Astrocyte (in vitro differentiated cells and primary cell): ENCODE results near the gene NPW. TPM values are rescaled to one million over a fixed set of nuclear protein-coding genes. Genes with fewer than 3 reads are reported as not detected.

ENCODE experiments used
- DNase-seq: peaks from one replicate; pipeline ENCODE4 v3.0.0-alpha.2; 2010; ENCODE audit warnings: low read depth
- FAIRE-seq: peaks from 2 replicates; lab custom pipeline; 2011; peaks lifted over from hg19 to GRCh38; lab: Jason Lieb, UNC
- H2AFZ ChIP-seq: 2 replicates; pipeline ENCODE4 v1.6.0; 2012; ENCODE audit warnings: low read depth, low read length, inconsistent platforms
- H3K27ac ChIP-seq: 2 replicates; pipeline ENCODE4 v1.5.1; 2011; ENCODE audit warnings: low read depth, low read length, inconsistent platforms
- H3K27me3 ChIP-seq: 2 replicates; pipeline ENCODE4 v1.6.0; 2011; ENCODE audit warnings: low read length, inconsistent platforms; ENCODE audit not compliant: insufficient read depth
- H3K36me3 ChIP-seq: 2 replicates; pipeline ENCODE4 v1.5.1; 2011; ENCODE audit warnings: low read length, inconsistent platforms; ENCODE audit not compliant: insufficient read depth
- H3K4me1 ChIP-seq: 2 replicates; pipeline ENCODE4 v1.5.1; 2011; ENCODE audit warnings: low read length, inconsistent platforms; ENCODE audit not compliant: insufficient read depth
- H3K4me2 ChIP-seq: 2 replicates; pipeline ENCODE4 v1.6.0; 2012; ENCODE audit warnings: low read length, inconsistent platforms
- H3K4me3 ChIP-seq: 2 replicates; pipeline ENCODE4 v1.5.1; 2011; ENCODE audit warnings: low read depth, mild to moderate bottlenecking, low read length, inconsistent platforms; ENCODE audit not compliant: insufficient read depth
- H3K79me2 ChIP-seq: 2 replicates; pipeline ENCODE4 v1.6.0; 2012; ENCODE audit warnings: mild to moderate bottlenecking, low read length, inconsistent platforms; ENCODE audit not compliant: insufficient read depth
- H3K9ac ChIP-seq: 2 replicates; pipeline ENCODE4 v1.6.0; 2012; ENCODE audit warnings: mild to moderate bottlenecking, low read length, inconsistent platforms
- H3K9me3 ChIP-seq: 2 replicates; pipeline ENCODE4 v1.5.1; 2012; ENCODE audit warnings: low read depth, mild to moderate bottlenecking, low read length, inconsistent platforms; ENCODE audit not compliant: insufficient read depth
- H4K20me1 ChIP-seq: 2 replicates; pipeline ENCODE4 v1.6.0; 2012; ENCODE audit warnings: low read length, inconsistent platforms; ENCODE audit not compliant: insufficient read depth
- H3K27ac Mint-ChIP-seq: one replicate; pipeline ENCODE4 v1.8.0; 2021; ENCODE audit warnings: mild to moderate bottlenecking, mixed read lengths; ENCODE audit not compliant: unreplicated experiment
- H3K27me3 Mint-ChIP-seq: one replicate; pipeline ENCODE4 v1.8.0; 2021; ENCODE audit warnings: low read depth, mixed read lengths; ENCODE audit not compliant: unreplicated experiment
- H3K36me3 Mint-ChIP-seq: one replicate; pipeline ENCODE4 v1.8.0; 2021; ENCODE audit warnings: low read depth, mixed read lengths; ENCODE audit not compliant: unreplicated experiment
- H3K4me1 Mint-ChIP-seq: one replicate; pipeline ENCODE4 v1.8.0; 2021; ENCODE audit warnings: low read depth, mixed read lengths; ENCODE audit not compliant: unreplicated experiment
- H3K4me3 Mint-ChIP-seq: one replicate; pipeline ENCODE4 v1.8.0; 2021; ENCODE audit warnings: mild to moderate bottlenecking, moderate library complexity, mixed read lengths; ENCODE audit not compliant: unreplicated experiment
- H3K9me3 Mint-ChIP-seq: one replicate; pipeline ENCODE4 v1.8.0; 2021; ENCODE audit warnings: mild to moderate bottlenecking, mixed read lengths; ENCODE audit not compliant: unreplicated experiment
- EZH2 ChIP-seq: IDR thresholded peaks from 2 replicates; pipeline ENCODE4 v1.6.1; 2012; ENCODE audit warnings: mild to moderate bottlenecking, low read length, inconsistent platforms; ENCODE audit not compliant: insufficient read depth
- total RNA-seq: library from RNA; stranded (reverse); gene quantifications from 2 replicates; pipeline ENCODE4 v1.2.1, GENCODE V29; 2021
- TF ChIP-seq, protein P1 (sequence below): IDR thresholded peaks from 2 replicates; pipeline ENCODE4 v1.5.1; 2011; ENCODE audit warnings: low read depth, mild to moderate bottlenecking, inconsistent platforms, low read length, moderate library complexity; ENCODE audit not compliant: insufficient read depth

Gene NPW
- total RNA-seq, 1 donor from 2014 or later: 2.1 TPM

- peaks cover 15% of the 10 kb centered on the region for H3K4me1 Mint-ChIP-seq
- peaks cover 3% of the 10 kb centered on the region for H4K20me1 ChIP-seq
- H3K36me3 Mint-ChIP-seq: no peaks in the 10 kb centered on the region
- peak overlapping the region; percentile 8 for H2AFZ ChIP-seq
- H3K4me3 Mint-ChIP-seq: no peak overlapping the region
- no peaks in the 10 kb centered on the region for H3K36me3 ChIP-seq
- peak; percentile 74 for DNase-seq
- peaks cover 45% of the 10 kb centered on the region for H3K79me2 ChIP-seq
- no peaks in the 10 kb centered on the region for H3K27me3 ChIP-seq
- peak overlapping the region; percentile 90 for H3K27ac ChIP-seq
- H3K4me1 ChIP-seq: peaks cover 73% of the 10 kb centered on the region
- peak overlapping the region; percentile 84 for H3K4me2 ChIP-seq
- H3K27me3 Mint-ChIP-seq: no peaks in the 10 kb centered on the region
- peak overlapping the region; percentile 75 for H3K9ac ChIP-seq
- H3K9me3 ChIP-seq: no peaks in the 10 kb centered on the region
- no peak overlapping the region for H3K27ac Mint-ChIP-seq
- H3K9me3 Mint-ChIP-seq: no peaks in the 10 kb centered on the region
- no peak for FAIRE-seq
- TF ChIP-seq, protein P1, sequence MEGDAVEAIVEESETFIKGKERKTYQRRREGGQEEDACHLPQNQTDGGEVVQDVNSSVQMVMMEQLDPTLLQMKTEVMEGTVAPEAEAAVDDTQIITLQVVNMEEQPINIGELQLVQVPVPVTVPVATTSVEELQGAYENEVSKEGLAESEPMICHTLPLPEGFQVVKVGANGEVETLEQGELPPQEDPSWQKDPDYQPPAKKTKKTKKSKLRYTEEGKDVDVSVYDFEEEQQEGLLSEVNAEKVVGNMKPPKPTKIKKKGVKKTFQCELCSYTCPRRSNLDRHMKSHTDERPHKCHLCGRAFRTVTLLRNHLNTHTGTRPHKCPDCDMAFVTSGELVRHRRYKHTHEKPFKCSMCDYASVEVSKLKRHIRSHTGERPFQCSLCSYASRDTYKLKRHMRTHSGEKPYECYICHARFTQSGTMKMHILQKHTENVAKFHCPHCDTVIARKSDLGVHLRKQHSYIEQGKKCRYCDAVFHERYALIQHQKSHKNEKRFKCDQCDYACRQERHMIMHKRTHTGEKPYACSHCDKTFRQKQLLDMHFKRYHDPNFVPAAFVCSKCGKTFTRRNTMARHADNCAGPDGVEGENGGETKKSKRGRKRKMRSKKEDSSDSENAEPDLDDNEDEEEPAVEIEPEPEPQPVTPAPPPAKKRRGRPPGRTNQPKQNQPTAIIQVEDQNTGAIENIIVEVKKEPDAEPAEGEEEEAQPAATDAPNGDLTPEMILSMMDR: no peak
- TF ChIP-seq EZH2: no peak
- H3K4me3 ChIP-seq: peak overlapping the region; percentile 43
Observed at GRCh38 chr16:2035431-2036199, 16.0 kb downstream of the NPW start.

DNA sequence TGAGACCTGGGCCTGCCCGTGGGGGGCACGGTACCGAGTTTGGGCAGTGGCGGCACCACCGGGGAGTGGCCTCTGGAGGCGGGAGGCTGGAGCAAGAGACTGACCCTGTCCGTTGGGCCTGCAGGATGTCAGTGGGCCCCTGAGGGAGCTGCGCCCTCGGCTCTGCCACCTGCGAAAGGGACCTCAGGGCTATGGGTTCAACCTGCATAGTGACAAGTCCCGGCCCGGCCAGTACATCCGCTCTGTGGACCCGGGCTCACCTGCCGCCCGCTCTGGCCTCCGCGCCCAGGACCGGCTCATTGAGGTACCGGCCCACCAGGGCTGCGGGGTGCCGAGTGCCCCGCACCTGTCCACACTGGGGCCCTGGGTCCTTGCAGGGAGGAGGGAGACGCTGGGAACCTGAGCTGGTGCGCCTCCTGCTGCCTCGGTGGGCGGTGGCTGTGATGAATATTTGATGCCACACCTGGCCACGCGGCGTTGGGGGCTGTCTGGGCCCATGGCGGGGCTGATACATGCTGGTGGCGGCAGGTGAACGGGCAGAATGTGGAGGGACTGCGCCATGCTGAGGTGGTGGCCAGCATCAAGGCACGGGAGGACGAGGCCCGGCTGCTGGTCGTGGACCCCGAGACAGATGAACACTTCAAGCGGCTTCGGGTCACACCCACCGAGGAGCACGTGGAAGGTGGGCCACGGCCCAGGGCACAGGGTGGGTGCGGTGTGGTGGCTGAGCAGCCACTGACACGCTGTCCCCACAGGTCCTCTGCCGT is 16.8 kb downstream of the NPW start:
- Histone ChIP-seq H3K36me3 (no peaks in the 10 kb centered on the region), H3K79me2 (peaks cover 45% of the 10 kb centered on the region), H3K9ac (peak overlapping the region; percentile 75), H3K4me2 (peak overlapping the region; percentile 84), H3K9me3 (no peaks in the 10 kb centered on the region), H3K4me3 (peak overlapping the region; percentile 43), H4K20me1 (peaks cover 3% of the 10 kb centered on the region), H3K4me1 (peaks cover 80% of the 10 kb centered on the region), H2AFZ (peak overlapping the region; percentile 5), H3K27me3 (no peaks in the 10 kb centered on the region), H3K27ac (peak overlapping the region; percentile 90)
- DNase-seq: no peak
- TF ChIP-seq, protein P1: no peak
- no peak for TF ChIP-seq EZH2
- no peaks in the 10 kb centered on the region for H3K36me3 Mint-ChIP-seq
- no peak overlapping the region for H3K4me3 Mint-ChIP-seq
- FAIRE-seq: no peak
- H3K27ac Mint-ChIP-seq: no peak overlapping the region
- H3K9me3 Mint-ChIP-seq: no peaks in the 10 kb centered on the region
- no peaks in the 10 kb centered on the region for H3K27me3 Mint-ChIP-seq
- H3K4me1 Mint-ChIP-seq: peaks cover 15% of the 10 kb centered on the region
